Measurements from ENCODE around the gene EXTL1. TPM values are rescaled to one million over a fixed set of nuclear protein-coding genes. Genes with fewer than 3 reads are reported as not detected.

EXTL1 gene
- total and polyA plus RNA-seq, 2 of the 4 experiments (the other 2 are of a cell fraction) = 0.90 to 5.2 TPM

GRCh38 chr1:25985171-25985570 is 36.4 kb upstream of the EXTL1 start:
- H2BK120ac ChIP-seq (ENCODE audit: low read depth, low read length) = no peak overlapping the region
- no peaks in the 10 kb centered on the region for H4K20me1 ChIP-seq (ENCODE audit: insufficient read depth, low read length)
- no peak overlapping the region for H3K4ac ChIP-seq (ENCODE audit: low read depth, low read length)
- no peak overlapping the region for H4K8ac ChIP-seq (ENCODE audit: low read depth in 2 of 2, low read length in 2 of 2)
- H3K4me2 ChIP-seq (ENCODE audit: low read depth, low read length) = no peak overlapping the region
- H3K27me3 ChIP-seq (ENCODE audit: control insufficient read depth, insufficient read depth, low read length) = no peaks in the 10 kb centered on the region
- peaks cover 39% of the 10 kb centered on the region for H3K36me3 ChIP-seq (ENCODE audit: control insufficient read depth, insufficient read depth, low read length)
- H2AK5ac ChIP-seq (ENCODE audit: low read depth, low read length) = no peak overlapping the region
- no CpG with 5 or more reads among the region's 1 CpG for WGBS, 2 experiments (ENCODE audit: extremely low coverage in 2 of 2, insufficient read length in 1 of 2)
- no peak overlapping the region for H3K4me3 ChIP-seq (ENCODE audit: insufficient read depth, low read depth, low read length)
- H2BK20ac ChIP-seq (ENCODE audit: low read depth, low read length) = no peak overlapping the region
- CTCF ChIA-PET = no interaction called here
- POLR2A ChIA-PET (ENCODE audit: unreplicated experiment) = no interaction called here
- no peak overlapping the region for H3K18ac ChIP-seq (ENCODE audit: low read depth, low read length)
- no peaks in the 10 kb centered on the region for H3K9me3 ChIP-seq (ENCODE audit: control insufficient read depth, insufficient read depth, low read length)
- H2BK5ac ChIP-seq (ENCODE audit: low read depth, low read length, poor library complexity, severe bottlenecking) = no peak overlapping the region
- no peak overlapping the region for H2BK15ac ChIP-seq (ENCODE audit: low read depth, low read length)
- intact Hi-C loops (cut with micrococcal nuclease) (no loop called here), dilution Hi-C loops (cut with HindIII; ENCODE audit: low sequenced_read_pairs, unreplicated experiment) (no loop called here), in situ Hi-C loops (cut with MboI; ENCODE audit: low sequenced_read_pairs) (no loop called here)
- BruUV-seq (replicated peaks) = no TSS peak
- no peak for TF ChIP-seq SMC3 (IDR thresholded peaks at IDR 0.05; ENCODE audit: low read depth, low read length)
- TF ChIP-seq, protein P1, sequence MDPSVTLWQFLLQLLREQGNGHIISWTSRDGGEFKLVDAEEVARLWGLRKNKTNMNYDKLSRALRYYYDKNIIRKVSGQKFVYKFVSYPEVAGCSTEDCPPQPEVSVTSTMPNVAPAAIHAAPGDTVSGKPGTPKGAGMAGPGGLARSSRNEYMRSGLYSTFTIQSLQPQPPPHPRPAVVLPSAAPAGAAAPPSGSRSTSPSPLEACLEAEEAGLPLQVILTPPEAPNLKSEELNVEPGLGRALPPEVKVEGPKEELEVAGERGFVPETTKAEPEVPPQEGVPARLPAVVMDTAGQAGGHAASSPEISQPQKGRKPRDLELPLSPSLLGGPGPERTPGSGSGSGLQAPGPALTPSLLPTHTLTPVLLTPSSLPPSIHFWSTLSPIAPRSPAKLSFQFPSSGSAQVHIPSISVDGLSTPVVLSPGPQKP (IDR thresholded peaks at IDR 0.05; ENCODE audit: borderline replicate concordance, low read depth, low read length) = no peak
- no peak for TF ChIP-seq RFX5 (IDR thresholded peaks at IDR 0.05; ENCODE audit: low read depth, low read length)
- no peak for TF ChIP-seq BHLHE40 (IDR thresholded peaks at IDR 0.05; ENCODE audit: low read depth, low read length)
- TF ChIP-seq POLR2A (IDR thresholded peaks at IDR 0.05; ENCODE audit: low read depth, low read length) = no peak
- no peak for TF ChIP-seq NFE2L2 (IDR thresholded peaks at IDR 0.05; ENCODE audit: low read depth, low read length)
- TF ChIP-seq CTCF (conservative IDR thresholded peaks at IDR 0.05; ENCODE audit: low read depth, low read length) = no peak
- TF ChIP-seq RAD21 (IDR thresholded peaks at IDR 0.05; ENCODE audit: low read length) = no peak
- TF ChIP-seq MAZ (IDR thresholded peaks at IDR 0.05; ENCODE audit: borderline replicate concordance, low read depth, low read length) = no peak
- TF ChIP-seq CEBPB (IDR thresholded peaks at IDR 0.05; ENCODE audit: low read depth, low read length) = no peak
- TF ChIP-seq FOS (IDR thresholded peaks at IDR 0.05; ENCODE audit: low read depth, low read length) = no peak
- no peak for TF ChIP-seq RCOR1 (IDR thresholded peaks at IDR 0.05; ENCODE audit: insufficient replicate concordance, low read length)
- TF ChIP-seq, protein P2, sequence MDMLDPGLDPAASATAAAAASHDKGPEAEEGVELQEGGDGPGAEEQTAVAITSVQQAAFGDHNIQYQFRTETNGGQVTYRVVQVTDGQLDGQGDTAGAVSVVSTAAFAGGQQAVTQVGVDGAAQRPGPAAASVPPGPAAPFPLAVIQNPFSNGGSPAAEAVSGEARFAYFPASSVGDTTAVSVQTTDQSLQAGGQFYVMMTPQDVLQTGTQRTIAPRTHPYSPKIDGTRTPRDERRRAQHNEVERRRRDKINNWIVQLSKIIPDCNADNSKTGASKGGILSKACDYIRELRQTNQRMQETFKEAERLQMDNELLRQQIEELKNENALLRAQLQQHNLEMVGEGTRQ (IDR thresholded peaks at IDR 0.05; ENCODE audit: low read depth, low read length) = no peak
- no peak for TF ChIP-seq MAFK (IDR thresholded peaks at IDR 0.05; ENCODE audit: low read depth, low read length)
- TF ChIP-seq CHD1 (IDR thresholded peaks at IDR 0.05; ENCODE audit: low read depth, low read length) = no peak
- no peak for TF ChIP-seq MXI1 (IDR thresholded peaks at IDR 0.05; ENCODE audit: borderline replicate concordance, low read depth, low read length)
- no peak overlapping the region for H3K27ac ChIP-seq (ENCODE audit: insufficient read depth, low read length)
- H3K4me1 ChIP-seq (ENCODE audit: control insufficient read depth, insufficient read depth, low read length) = 0 out of 2 replicates have a peak, but pooled peaks cover 2% of the 10 kb centered on the region
- H3K79me1 ChIP-seq (ENCODE audit: low read depth in 1 of 2, low read length in 2 of 2) = no peaks in the 10 kb centered on the region
- DNase-seq (no peak), ATAC-seq (ENCODE audit: low read depth) (no peak)
- H4K91ac ChIP-seq (ENCODE audit: insufficient read depth, low read depth, low read length) = no peak overlapping the region
- H3K9me1 ChIP-seq (ENCODE audit: insufficient read depth, low read length) = peaks cover 3% of the 10 kb centered on the region
- H2AFZ ChIP-seq (replicated peaks; ENCODE audit: low read length, poor library complexity) = no peak overlapping the region
- no peak overlapping the region for H3K9ac ChIP-seq (ENCODE audit: low read depth, low read length)
- H2AK9ac ChIP-seq (replicated peaks; ENCODE audit: low read depth, low read length, poor library complexity) = no peak overlapping the region
- H4K5ac ChIP-seq (ENCODE audit: low read depth, low read length) = no peak overlapping the region
- H3K23ac ChIP-seq (ENCODE audit: low read depth, low read length) = no peak overlapping the region
- no peak overlapping the region for H3K14ac ChIP-seq (replicated peaks; ENCODE audit: low read depth, low read length)
- no peak overlapping the region for H3K56ac ChIP-seq (ENCODE audit: extremely low read depth, insufficient read depth, low read length)

Measured in IMR-90 (cell line).